HEK293 (cell line): ENCODE measurements around the gene SLC26A1.
A peak's percentile ranks its signal among the peaks of the same experiment; 100 is the strongest.

Source experiments
- BCL11B ChIP-seq: fragments of 450-650 bp; formaldehyde crosslinking; IDR thresholded peaks from 2 replicates; pipeline ENCODE4 v1.5.1; 2016; ENCODE audit warnings: low read depth, missing biosample characterization, missing genetic modification characterization
- HOXA7 ChIP-seq: sonication (generic); formaldehyde crosslinking; IDR thresholded peaks from 2 replicates; pipeline ENCODE4 v1.8.1; 2022; ENCODE audit warnings: missing genetic modification reagents, borderline replicate concordance
- IKZF3 ChIP-seq: fragments of 450-650 bp; IDR thresholded peaks from 2 replicates; pipeline ENCODE4 v1.5.0; 2018; ENCODE audit warnings: missing biosample characterization, mild to moderate bottlenecking, missing genetic modification characterization, moderate library complexity
- OSR2 ChIP-seq: fragments of 450-650 bp; formaldehyde crosslinking; IDR thresholded peaks from 2 replicates; pipeline ENCODE4 v1.5.1; 2016; ENCODE audit warnings: missing biosample characterization, missing genetic modification characterization
- SETDB1 ChIP-seq: IDR thresholded peaks from one replicate; pipeline ENCODE4 v1.6.1; 2017; ENCODE audit warnings: mild to moderate bottlenecking, low read length, moderate library complexity, mixed read lengths; ENCODE audit not compliant: insufficient read length
- YY1 ChIP-seq: fragments of 450-650 bp; formaldehyde crosslinking; IDR thresholded peaks from 2 replicates; pipeline ENCODE4 v1.5.1; 2018; ENCODE audit warnings: missing biosample characterization, missing genetic modification characterization
- ZBTB1 ChIP-seq: fragments of 450-650 bp; formaldehyde crosslinking; IDR thresholded peaks from 2 replicates; pipeline ENCODE4 v1.5.1; 2016; ENCODE audit warnings: missing biosample characterization, missing genetic modification characterization
- ZBTB8A ChIP-seq: fragments of 450-650 bp; formaldehyde crosslinking; IDR thresholded peaks from 2 replicates; pipeline ENCODE4 v1.5.1; 2016; ENCODE audit warnings: missing biosample characterization, missing genetic modification characterization
- ZFHX2 ChIP-seq: fragments of 450-650 bp; formaldehyde crosslinking; conservative IDR thresholded peaks from 2 replicates; pipeline ENCODE4 v1.5.1; 2016; ENCODE audit warnings: missing biosample characterization, missing genetic modification characterization
- ZFP69B ChIP-seq: fragments of 450-650 bp; formaldehyde crosslinking; IDR thresholded peaks from 2 replicates; pipeline ENCODE4 v1.5.1; 2016; ENCODE audit warnings: missing biosample characterization, missing genetic modification characterization
- ZNF112 ChIP-seq: fragments of 450-650 bp; formaldehyde crosslinking; IDR thresholded peaks from 2 replicates; pipeline ENCODE4 v1.5.0; 2017; ENCODE audit warnings: missing biosample characterization, missing genetic modification characterization
- ZNF169 ChIP-seq: fragments of 450-650 bp; formaldehyde crosslinking; IDR thresholded peaks from 2 replicates; pipeline ENCODE4 v1.5.1; 2016; ENCODE audit warnings: missing biosample characterization, missing genetic modification characterization
- ZNF184 ChIP-seq: fragments of 450-650 bp; IDR thresholded peaks from 2 replicates; pipeline ENCODE4 v1.5.1; 2018; ENCODE audit warnings: missing biosample characterization, mild to moderate bottlenecking, missing genetic modification characterization
- ZNF239 ChIP-seq: fragments of 450-650 bp; formaldehyde crosslinking; IDR thresholded peaks from 2 replicates; pipeline ENCODE4 v1.5.1; 2016; ENCODE audit warnings: missing biosample characterization, missing genetic modification characterization
- ZNF274 ChIP-seq, 2 experiments: fragments of 200-500 bp in 1 of 2; fragments of 450-650 bp in 1 of 2; sonication (Bioruptor generic) in 1 of 2; formaldehyde crosslinking in 1 of 2; IDR thresholded peaks; 2 replicates each; pipeline versions ENCODE4 v1.5.1 to v1.6.1; 2014 to 2016; ENCODE audit warnings: borderline replicate concordance in 1 of 2, inconsistent platforms in 1 of 2, low read length in 1 of 2, missing biosample characterization in 1 of 2, missing genetic modification characterization in 1 of 2
- ZNF292 ChIP-seq: fragments of 450-650 bp; formaldehyde crosslinking; IDR thresholded peaks from 2 replicates; pipeline ENCODE4 v1.5.1; 2016; ENCODE audit warnings: low read depth, missing biosample characterization, missing genetic modification characterization, borderline replicate concordance
- ZNF324 ChIP-seq: fragments of 450-650 bp; formaldehyde crosslinking; IDR thresholded peaks from 2 replicates; pipeline ENCODE4 v1.5.1; 2016; ENCODE audit warnings: missing biosample characterization, missing genetic modification characterization
- ZNF354C ChIP-seq: fragments of 450-650 bp; formaldehyde crosslinking; IDR thresholded peaks from 2 replicates; pipeline ENCODE4 v1.5.1; 2016; ENCODE audit warnings: missing biosample characterization, missing genetic modification characterization, low read depth, borderline replicate concordance
- ZNF37A ChIP-seq: fragments of 450-650 bp; IDR thresholded peaks from 2 replicates; pipeline ENCODE4 v1.5.1; 2018; ENCODE audit warnings: missing biosample characterization, missing genetic modification characterization
- ZNF416 ChIP-seq: fragments of 450-650 bp; formaldehyde crosslinking; IDR thresholded peaks from 2 replicates; pipeline ENCODE4 v1.5.1; 2016; ENCODE audit warnings: missing biosample characterization, missing genetic modification characterization
- ZNF521 ChIP-seq: fragments of 450-650 bp; formaldehyde crosslinking; IDR thresholded peaks from 2 replicates; pipeline ENCODE4 v1.5.1; 2017; ENCODE audit warnings: missing biosample characterization, mild to moderate bottlenecking, missing genetic modification characterization
- ZNF529 ChIP-seq: fragments of 450-650 bp; formaldehyde crosslinking; IDR thresholded peaks from 2 replicates; pipeline ENCODE4 v1.5.1; 2017; ENCODE audit warnings: missing genetic modification characterization, missing biosample characterization; ENCODE audit not compliant: insufficient replicate concordance
- ZNF548 ChIP-seq: fragments of 450-650 bp; formaldehyde crosslinking; IDR thresholded peaks from 2 replicates; pipeline ENCODE4 v1.5.1; 2016; ENCODE audit warnings: missing biosample characterization, missing genetic modification characterization
- ZNF585B ChIP-seq: fragments of 450-650 bp; formaldehyde crosslinking; IDR thresholded peaks from 2 replicates; pipeline ENCODE4 v1.5.1; 2016; ENCODE audit warnings: missing biosample characterization, missing genetic modification characterization
- ZNF596 ChIP-seq: fragments of 450-650 bp; IDR thresholded peaks from 2 replicates; pipeline ENCODE4 v1.5.0; 2018; ENCODE audit warnings: missing biosample characterization, mild to moderate bottlenecking, missing genetic modification characterization, moderate library complexity
- ZNF621 ChIP-seq: fragments of 450-650 bp; formaldehyde crosslinking; IDR thresholded peaks from 2 replicates; pipeline ENCODE4 v1.5.1; 2017; ENCODE audit warnings: missing biosample characterization, missing genetic modification characterization
- ZNF623 ChIP-seq: fragments of 450-650 bp; formaldehyde crosslinking; IDR thresholded peaks from 2 replicates; pipeline ENCODE4 v1.5.1; 2016; ENCODE audit warnings: missing biosample characterization, missing genetic modification characterization
- ZNF654 ChIP-seq: fragments of 450-650 bp; formaldehyde crosslinking; IDR thresholded peaks from 2 replicates; pipeline ENCODE4 v1.5.1; 2016; ENCODE audit warnings: low read depth, missing biosample characterization, missing genetic modification characterization
- ZNF660 ChIP-seq: fragments of 450-650 bp; IDR thresholded peaks from 2 replicates; pipeline ENCODE4 v1.5.1; 2018; ENCODE audit warnings: missing biosample characterization, mild to moderate bottlenecking, missing genetic modification characterization
- ZNF777 ChIP-seq: fragments of 450-650 bp; formaldehyde crosslinking; IDR thresholded peaks from 2 replicates; pipeline ENCODE4 v1.5.1; 2017; ENCODE audit warnings: missing biosample characterization, missing genetic modification characterization, borderline replicate concordance
- ZNF785 ChIP-seq: fragments of 450-650 bp; formaldehyde crosslinking; IDR thresholded peaks from 2 replicates; pipeline ENCODE4 v1.5.1; 2016; ENCODE audit warnings: missing biosample characterization, missing genetic modification characterization
- TF ChIP-seq, protein P1 (sequence below): fragments of 450-650 bp; formaldehyde crosslinking; IDR thresholded peaks from 2 replicates; pipeline ENCODE4 v1.5.1; 2016; ENCODE audit warnings: missing biosample characterization, missing genetic modification characterization, borderline replicate concordance
- TF ChIP-seq, protein P2 (sequence below): fragments of 450-650 bp; formaldehyde crosslinking; IDR thresholded peaks from 2 replicates; pipeline ENCODE4 v1.5.1; 2017; ENCODE audit warnings: missing biosample characterization, mild to moderate bottlenecking, missing genetic modification characterization, moderate library complexity
- TF ChIP-seq, protein P3 (sequence below): fragments of 450-650 bp; formaldehyde crosslinking; IDR thresholded peaks from 2 replicates; pipeline ENCODE4 v1.5.1; 2016; ENCODE audit warnings: missing biosample characterization, missing genetic modification characterization
- TF ChIP-seq, protein P4 (sequence below): fragments of 450-650 bp; formaldehyde crosslinking; IDR thresholded peaks from 2 replicates; pipeline ENCODE4 v1.5.1; 2016; ENCODE audit warnings: missing biosample characterization, missing genetic modification characterization

Gene SLC26A1

DNA sequence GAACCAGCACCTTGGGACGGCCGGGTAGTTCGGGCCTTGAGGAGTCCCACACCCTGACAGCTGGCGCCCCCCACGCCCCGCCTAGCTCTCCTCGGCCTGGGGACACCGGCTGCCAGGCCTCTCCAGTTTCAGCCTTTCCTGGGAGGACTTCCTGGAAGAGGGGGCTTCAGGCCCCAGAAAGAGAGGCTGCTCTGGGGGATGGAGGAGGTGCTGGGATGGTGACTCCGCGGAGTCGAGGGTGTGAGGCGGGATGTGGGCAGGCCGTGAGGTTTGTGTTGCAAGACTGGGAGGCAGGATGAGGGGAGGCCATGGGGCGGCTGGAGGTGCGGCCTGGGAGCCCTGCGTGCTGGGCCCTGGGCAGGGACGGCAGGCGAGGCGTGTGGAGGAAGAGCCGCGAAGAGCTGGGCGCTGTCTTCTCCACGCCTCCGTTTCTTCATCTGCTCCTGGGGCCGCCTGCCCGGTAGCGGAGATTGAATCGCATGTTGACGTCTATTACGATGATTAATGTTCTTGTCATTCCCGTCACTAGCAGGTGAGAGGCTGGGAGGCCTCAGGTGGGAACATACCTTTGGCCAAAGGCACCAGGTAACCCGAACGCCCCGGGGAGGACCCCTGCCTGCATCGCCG is 17.3 kb upstream of the SLC26A1 start (continued):
- no peak for TF ChIP-seq ZNF623 (tag by site-specific recombination)
- TF ChIP-seq ZNF184 (tag by site-specific recombination): no peak
- TF ChIP-seq ZNF37A (tag by site-specific recombination): no peak
- no peak for TF ChIP-seq ZNF585B
- no peak for TF ChIP-seq ZNF416
- no peak for TF ChIP-seq ZNF548 (tag by site-specific recombination)
- TF ChIP-seq, protein P1, sequence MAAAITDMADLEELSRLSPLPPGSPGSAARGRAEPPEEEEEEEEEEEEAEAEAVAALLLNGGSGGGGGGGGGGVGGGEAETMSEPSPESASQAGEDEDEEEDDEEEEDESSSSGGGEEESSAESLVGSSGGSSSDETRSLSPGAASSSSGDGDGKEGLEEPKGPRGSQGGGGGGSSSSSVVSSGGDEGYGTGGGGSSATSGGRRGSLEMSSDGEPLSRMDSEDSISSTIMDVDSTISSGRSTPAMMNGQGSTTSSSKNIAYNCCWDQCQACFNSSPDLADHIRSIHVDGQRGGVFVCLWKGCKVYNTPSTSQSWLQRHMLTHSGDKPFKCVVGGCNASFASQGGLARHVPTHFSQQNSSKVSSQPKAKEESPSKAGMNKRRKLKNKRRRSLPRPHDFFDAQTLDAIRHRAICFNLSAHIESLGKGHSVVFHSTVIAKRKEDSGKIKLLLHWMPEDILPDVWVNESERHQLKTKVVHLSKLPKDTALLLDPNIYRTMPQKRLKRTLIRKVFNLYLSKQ (tag by site-specific recombination): no peak
- no peak for TF ChIP-seq YY1 (tag by site-specific recombination)
- no peak for TF ChIP-seq ZBTB1 (tag by site-specific recombination)
- TF ChIP-seq ZNF239 (tag by site-specific recombination): no peak
- TF ChIP-seq ZNF112 (tag by site-specific recombination): no peak
- no peak for TF ChIP-seq ZNF521 (tag by site-specific recombination)
- TF ChIP-seq ZNF274 (IDR thresholded peaks at IDR 0.05; ENCODE audit: low read length): no peak
- no peak for TF ChIP-seq ZNF274 (tag by site-specific recombination; IDR thresholded peaks at IDR 0.05; ENCODE audit: borderline replicate concordance)
- TF ChIP-seq ZNF169 (tag by site-specific recombination): no peak
- TF ChIP-seq ZNF324 (tag by site-specific recombination): no peak
- TF ChIP-seq ZNF596 (tag by site-specific recombination): no peak
- TF ChIP-seq ZFP69B (tag by site-specific recombination): no peak
- no peak for TF ChIP-seq ZNF654 (tag by site-specific recombination)
- no peak for TF ChIP-seq SETDB1
- TF ChIP-seq, protein P2, sequence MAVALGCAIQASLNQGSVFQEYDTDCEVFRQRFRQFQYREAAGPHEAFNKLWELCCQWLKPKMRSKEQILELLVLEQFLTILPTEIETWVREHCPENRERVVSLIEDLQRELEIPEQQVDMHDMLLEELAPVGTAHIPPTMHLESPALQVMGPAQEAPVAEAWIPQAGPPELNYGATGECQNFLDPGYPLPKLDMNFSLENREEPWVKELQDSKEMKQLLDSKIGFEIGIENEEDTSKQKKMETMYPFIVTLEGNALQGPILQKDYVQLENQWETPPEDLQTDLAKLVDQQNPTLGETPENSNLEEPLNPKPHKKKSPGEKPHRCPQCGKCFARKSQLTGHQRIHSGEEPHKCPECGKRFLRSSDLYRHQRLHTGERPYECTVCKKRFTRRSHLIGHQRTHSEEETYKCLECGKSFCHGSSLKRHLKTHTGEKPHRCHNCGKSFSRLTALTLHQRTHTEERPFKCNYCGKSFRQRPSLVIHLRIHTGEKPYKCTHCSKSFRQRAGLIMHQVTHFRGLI (tag by site-specific recombination): peak; percentile 45; the same call in 1 of the 2 replicates
- peak; percentile 65 for TF ChIP-seq ZFHX2 (tag by site-specific recombination)
- no peak for TF ChIP-seq ZNF292
- TF ChIP-seq, protein P3, sequence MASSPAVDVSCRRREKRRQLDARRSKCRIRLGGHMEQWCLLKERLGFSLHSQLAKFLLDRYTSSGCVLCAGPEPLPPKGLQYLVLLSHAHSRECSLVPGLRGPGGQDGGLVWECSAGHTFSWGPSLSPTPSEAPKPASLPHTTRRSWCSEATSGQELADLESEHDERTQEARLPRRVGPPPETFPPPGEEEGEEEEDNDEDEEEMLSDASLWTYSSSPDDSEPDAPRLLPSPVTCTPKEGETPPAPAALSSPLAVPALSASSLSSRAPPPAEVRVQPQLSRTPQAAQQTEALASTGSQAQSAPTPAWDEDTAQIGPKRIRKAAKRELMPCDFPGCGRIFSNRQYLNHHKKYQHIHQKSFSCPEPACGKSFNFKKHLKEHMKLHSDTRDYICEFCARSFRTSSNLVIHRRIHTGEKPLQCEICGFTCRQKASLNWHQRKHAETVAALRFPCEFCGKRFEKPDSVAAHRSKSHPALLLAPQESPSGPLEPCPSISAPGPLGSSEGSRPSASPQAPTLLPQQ (tag by site-specific recombination): no peak
- no peak for TF ChIP-seq ZNF621
- TF ChIP-seq ZBTB8A (tag by site-specific recombination): peak; percentile 58; the same call in 1 of the 2 replicates
- TF ChIP-seq, protein P4, sequence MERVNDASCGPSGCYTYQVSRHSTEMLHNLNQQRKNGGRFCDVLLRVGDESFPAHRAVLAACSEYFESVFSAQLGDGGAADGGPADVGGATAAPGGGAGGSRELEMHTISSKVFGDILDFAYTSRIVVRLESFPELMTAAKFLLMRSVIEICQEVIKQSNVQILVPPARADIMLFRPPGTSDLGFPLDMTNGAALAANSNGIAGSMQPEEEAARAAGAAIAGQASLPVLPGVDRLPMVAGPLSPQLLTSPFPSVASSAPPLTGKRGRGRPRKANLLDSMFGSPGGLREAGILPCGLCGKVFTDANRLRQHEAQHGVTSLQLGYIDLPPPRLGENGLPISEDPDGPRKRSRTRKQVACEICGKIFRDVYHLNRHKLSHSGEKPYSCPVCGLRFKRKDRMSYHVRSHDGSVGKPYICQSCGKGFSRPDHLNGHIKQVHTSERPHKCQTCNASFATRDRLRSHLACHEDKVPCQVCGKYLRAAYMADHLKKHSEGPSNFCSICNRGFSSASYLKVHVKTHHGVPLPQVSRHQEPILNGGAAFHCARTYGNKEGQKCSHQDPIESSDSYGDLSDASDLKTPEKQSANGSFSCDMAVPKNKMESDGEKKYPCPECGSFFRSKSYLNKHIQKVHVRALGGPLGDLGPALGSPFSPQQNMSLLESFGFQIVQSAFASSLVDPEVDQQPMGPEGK: peak; percentile 83
- TF ChIP-seq ZNF354C (tag by site-specific recombination): no peak
- TF ChIP-seq ZNF529 (tag by site-specific recombination): no peak
- TF ChIP-seq IKZF3 (tag by site-specific recombination): no peak
- no peak for TF ChIP-seq HOXA7 (CRISPR knock-in tag)
- TF ChIP-seq ZNF660 (tag by site-specific recombination): no peak
- peak; percentile 94 for TF ChIP-seq OSR2 (tag by site-specific recombination)
- no peak for TF ChIP-seq ZNF785
- no peak for TF ChIP-seq ZNF777 (tag by site-specific recombination)
- peak; percentile 53; the same call in 1 of the 2 replicates for TF ChIP-seq BCL11B (tag by site-specific recombination)
